C4-2B (cell line): Measurements from ENCODE around the gene ZNF692.

Experiments used
- ZFX ChIP-seq: fragments of 450-650 bp; IDR thresholded peaks from 2 replicates; pipeline ENCODE4 v1.6.1; 2017
- TF ChIP-seq, protein P1 (sequence below): fragments of 450-650 bp; conservative IDR thresholded peaks from 2 replicates; pipeline ENCODE4 v1.5.1; 2017; ENCODE audit warnings: mild to moderate bottlenecking

DNA sequence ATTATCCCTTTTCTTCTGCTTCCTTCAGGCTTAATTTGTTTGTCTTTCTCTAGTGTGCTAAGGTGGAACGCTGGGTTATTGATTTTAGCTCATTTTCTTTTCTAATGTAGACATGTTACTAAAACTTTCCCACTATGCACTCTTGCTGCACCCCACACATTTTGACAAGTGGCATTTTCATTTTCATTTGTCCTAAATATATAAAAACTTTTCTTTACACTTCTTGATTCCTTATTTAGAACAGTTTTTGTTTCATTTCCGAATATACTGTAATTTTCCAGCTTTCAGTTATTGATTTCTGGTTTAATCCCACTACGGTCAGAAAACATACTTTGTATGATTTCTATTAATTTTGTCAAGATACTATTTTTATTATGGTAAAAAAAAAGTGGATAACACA lies 58.4 kb downstream of the ZNF692 start:
- TF ChIP-seq, protein P1, sequence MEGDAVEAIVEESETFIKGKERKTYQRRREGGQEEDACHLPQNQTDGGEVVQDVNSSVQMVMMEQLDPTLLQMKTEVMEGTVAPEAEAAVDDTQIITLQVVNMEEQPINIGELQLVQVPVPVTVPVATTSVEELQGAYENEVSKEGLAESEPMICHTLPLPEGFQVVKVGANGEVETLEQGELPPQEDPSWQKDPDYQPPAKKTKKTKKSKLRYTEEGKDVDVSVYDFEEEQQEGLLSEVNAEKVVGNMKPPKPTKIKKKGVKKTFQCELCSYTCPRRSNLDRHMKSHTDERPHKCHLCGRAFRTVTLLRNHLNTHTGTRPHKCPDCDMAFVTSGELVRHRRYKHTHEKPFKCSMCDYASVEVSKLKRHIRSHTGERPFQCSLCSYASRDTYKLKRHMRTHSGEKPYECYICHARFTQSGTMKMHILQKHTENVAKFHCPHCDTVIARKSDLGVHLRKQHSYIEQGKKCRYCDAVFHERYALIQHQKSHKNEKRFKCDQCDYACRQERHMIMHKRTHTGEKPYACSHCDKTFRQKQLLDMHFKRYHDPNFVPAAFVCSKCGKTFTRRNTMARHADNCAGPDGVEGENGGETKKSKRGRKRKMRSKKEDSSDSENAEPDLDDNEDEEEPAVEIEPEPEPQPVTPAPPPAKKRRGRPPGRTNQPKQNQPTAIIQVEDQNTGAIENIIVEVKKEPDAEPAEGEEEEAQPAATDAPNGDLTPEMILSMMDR: no peak
- TF ChIP-seq ZFX: no peak
